Hepatocyte (in vitro differentiated cells): Measurements from ENCODE around the gene ETV7. TPM values are rescaled to one million over a fixed set of nuclear protein-coding genes. Genes with fewer than 3 reads are reported as not detected.

Experiments used
- DNase-seq: peaks from one replicate; pipeline ENCODE4 v3.0.0-alpha.2; 2016; ENCODE audit warnings: low spot score
- H2AFZ ChIP-seq: fragments of 200-600 bp; sonication (generic); 2 replicates; pipeline ENCODE4 v1.6.0; 2016; ENCODE audit warnings: antibody characterized with exemption, mild to moderate bottlenecking
- H3K27ac ChIP-seq: fragments of 200-600 bp; sonication (generic); 2 replicates; pipeline ENCODE4 v1.5.1; 2016; ENCODE audit warnings: mild to moderate bottlenecking
- H3K27me3 ChIP-seq: fragments of 200-600 bp; sonication (generic); 2 replicates; pipeline ENCODE4 v1.6.1; 2016
- H3K36me3 ChIP-seq: fragments of 200-600 bp; sonication (generic); replicated peaks from 2 replicates; pipeline ENCODE4 v1.5.1; 2016; ENCODE audit warnings: low read depth; ENCODE audit not compliant: insufficient read depth
- H3K4me1 ChIP-seq: fragments of 200-600 bp; sonication (generic); 2 replicates; pipeline ENCODE4 v1.5.1; 2016; ENCODE audit warnings: mild to moderate bottlenecking, moderate library complexity; ENCODE audit not compliant: insufficient read depth
- H3K4me2 ChIP-seq: fragments of 200-600 bp; sonication (generic); 2 replicates; pipeline ENCODE4 v1.6.0; 2016
- H3K4me3 ChIP-seq: fragments of 200-600 bp; sonication (generic); 2 replicates; pipeline ENCODE4 v1.5.1; 2016; ENCODE audit warnings: mild to moderate bottlenecking
- H3K79me2 ChIP-seq: fragments of 200-600 bp; sonication (generic); 2 replicates; pipeline ENCODE4 v1.6.0; 2017; ENCODE audit warnings: mild to moderate bottlenecking
- H3K9me2 ChIP-seq: fragments of 200-600 bp; sonication (generic); replicated peaks from 2 replicates; pipeline ENCODE4 v1.6.0; 2017; ENCODE audit warnings: mild to moderate bottlenecking; ENCODE audit not compliant: insufficient read depth
- H3K9me3 ChIP-seq: fragments of 200-600 bp; sonication (generic); 2 replicates; pipeline ENCODE4 v1.5.1; 2016; ENCODE audit warnings: low read depth, mild to moderate bottlenecking
- H4K20me1 ChIP-seq: fragments of 200-600 bp; sonication (generic); 2 replicates; pipeline ENCODE4 v1.6.0; 2016; ENCODE audit warnings: mild to moderate bottlenecking; ENCODE audit not compliant: insufficient read depth, poor library complexity, severe bottlenecking
- CTCF ChIP-seq: fragments of 200-600 bp; sonication (generic); IDR thresholded peaks from 2 replicates; pipeline ENCODE4 v1.5.1; 2016; ENCODE audit warnings: antibody characterized with exemption, mild to moderate bottlenecking; ENCODE audit not compliant: poor library complexity
- EZH2 ChIP-seq: fragments of 200-600 bp; sonication (generic); IDR thresholded peaks from 2 replicates; pipeline ENCODE4 v1.6.1; 2016; ENCODE audit warnings: antibody characterized with exemption, mild to moderate bottlenecking, borderline replicate concordance
- EZH2phosphoT487 ChIP-seq: fragments of 200-600 bp; sonication (generic); IDR thresholded peaks from one replicate; pipeline ENCODE4 v1.6.1; 2018; ENCODE audit warnings: antibody characterized with exemption, mild to moderate bottlenecking, low read depth, moderate library complexity; ENCODE audit not compliant: unreplicated experiment, severe bottlenecking
- WGBS: methylation state at CpG from one replicate; pipeline ENCODE4 v1.1.6; 2016; ENCODE audit warnings: low lambda C conversion rate; ENCODE audit errors: missing lambda C conversion rate; 5-methylcytosine and 5-hydroxymethylcytosine counted together
- polyA plus RNA-seq: library from polyadenylated mRNA; unstranded; fragments of >200 nt; fragmentation: Nextera tagmentation; extraction: Ambion mirVana; gene quantifications from 2 replicates; pipeline ENCODE4 v1.2.1, GENCODE V29; 2016
- total RNA-seq: library from RNA; depleted of rRNA; stranded (reverse); fragments of >200 nt; gene quantifications from 2 replicates; pipeline ENCODE4 v1.2.3, GENCODE V29; 2014

The ETV7 gene
- total and polyA plus RNA-seq, 2 experiments from 2014 or later, result 1.2 TPM

- no peaks in the 10 kb centered on the region for H3K9me3 ChIP-seq
Measured at GRCh38 chr6:36330366-36330765, 57.1 kb downstream of the ETV7 start.

GRCh38 chr6:36329798-36330291, 57.6 kb downstream of the ETV7 start:
- no peaks in the 10 kb centered on the region for H3K79me2 ChIP-seq
- H3K4me3 ChIP-seq, result no peak overlapping the region
- H3K4me1 ChIP-seq, result peaks cover 11% of the 10 kb centered on the region
- TF ChIP-seq EZH2phosphoT487 (no peak), EZH2 (no peak), CTCF (no peak)
- no peak overlapping the region for H2AFZ ChIP-seq
- H3K9me3 ChIP-seq, result no peaks in the 10 kb centered on the region
- no peaks in the 10 kb centered on the region for H4K20me1 ChIP-seq
- DNase-seq, result no peak
- H3K27ac ChIP-seq, result no peak overlapping the region
- H3K4me2 ChIP-seq, result no peak overlapping the region
- no peaks in the 10 kb centered on the region for H3K27me3 ChIP-seq
- 85% methylated on average over 14 of the region's 14 CpGs for WGBS
- no peaks in the 10 kb centered on the region for H3K36me3 ChIP-seq
- H3K9me2 ChIP-seq, result no peaks in the 10 kb centered on the region

More at GRCh38 chr6:36330366-36330765, 57.1 kb downstream of the ETV7 start:
- H3K4me3 ChIP-seq, result no peak overlapping the region
- no peaks in the 10 kb centered on the region for H3K27me3 ChIP-seq
- no peak overlapping the region for H3K4me2 ChIP-seq
- H2AFZ ChIP-seq, result no peak overlapping the region
- H3K4me1 ChIP-seq, result peaks cover 13% of the 10 kb centered on the region
- no peaks in the 10 kb centered on the region for H3K9me2 ChIP-seq
- WGBS, result 87% methylated on average over 14 of the region's 14 CpGs
- no peaks in the 10 kb centered on the region for H3K79me2 ChIP-seq
- no peak overlapping the region for H3K27ac ChIP-seq
- H4K20me1 ChIP-seq, result no peaks in the 10 kb centered on the region
- no peaks in the 10 kb centered on the region for H3K36me3 ChIP-seq
- TF ChIP-seq EZH2phosphoT487 (no peak), EZH2 (no peak), CTCF (no peak)
- no peak for DNase-seq

- Histone ChIP-seq H3K79me2 (no peaks in the 10 kb centered on the region), H3K27ac (no peak overlapping the region), H3K4me1 (no peaks in the 10 kb centered on the region), H3K36me3 (no peaks in the 10 kb centered on the region), H3K4me3 (no peak overlapping the region), H3K27me3 (no peaks in the 10 kb centered on the region), H3K4me2 (no peak overlapping the region), H3K9me3 (no peaks in the 10 kb centered on the region), H4K20me1 (no peaks in the 10 kb centered on the region), H3K9me2 (no peaks in the 10 kb centered on the region), H2AFZ (no peak overlapping the region)
- 89% methylated on average over 7 of the region's 7 CpGs for WGBS
- DNase-seq, result no peak
- TF ChIP-seq EZH2 (no peak), EZH2phosphoT487 (no peak), CTCF (no peak)
Measured at GRCh38 chr6:36328600-36328999, 58.9 kb downstream of the ETV7 start.

GRCh38 chr6:36327919-36328236, 59.6 kb downstream of the ETV7 start:
- no peaks in the 10 kb centered on the region for H3K4me1 ChIP-seq
- H3K4me3 ChIP-seq, result no peak overlapping the region
- TF ChIP-seq CTCF (no peak), EZH2 (no peak), EZH2phosphoT487 (no peak)
- no peak overlapping the region for H2AFZ ChIP-seq
- H3K36me3 ChIP-seq, result no peaks in the 10 kb centered on the region
- no peaks in the 10 kb centered on the region for H3K9me2 ChIP-seq
- H3K9me3 ChIP-seq, result no peaks in the 10 kb centered on the region
- no peak for DNase-seq
- no peaks in the 10 kb centered on the region for H3K79me2 ChIP-seq
- no peak overlapping the region for H3K4me2 ChIP-seq
- no peak overlapping the region for H3K27ac ChIP-seq
- no peaks in the 10 kb centered on the region for H4K20me1 ChIP-seq
- no peaks in the 10 kb centered on the region for H3K27me3 ChIP-seq
